Tibial nerve (tissue), 3 donors: ENCODE measurements around the gene SLC6A16.

Experiments used
- CTCF ChIP-seq, 5 experiments: fragments of 200-600 bp in 3 of 5; fragments of 450-650 bp in 2 of 5; sonication (generic) in 3 of 5; IDR thresholded peaks; one replicate each; pipeline ENCODE4 v1.5.1; 2016 to 2019; ENCODE audit warnings: antibody characterized with exemption in 5 of 5, mild to moderate bottlenecking in 3 of 5, moderate library complexity in 2 of 5
- POLR2A ChIP-seq, 2 donors: fragments of 450-650 bp; IDR thresholded peaks; one replicate each; pipeline ENCODE4 v1.6.1; 2017; ENCODE audit warnings: antibody characterized with exemption in 2 of 2, mild to moderate bottlenecking in 2 of 2, moderate library complexity in 2 of 2

- no peak for TF ChIP-seq CTCF (IDR thresholded peaks at IDR 0.05)
- no peak for TF ChIP-seq POLR2A (IDR thresholded peaks at IDR 0.05)
These were observed 31.4 kb upstream of the SLC6A16 start for GRCh38 chr19:49356382-49356781.
